ENCODE results near the gene RAB15.
A peak's percentile ranks its signal among the peaks of the same experiment; 100 is the strongest.

Gene RAB15

DNA sequence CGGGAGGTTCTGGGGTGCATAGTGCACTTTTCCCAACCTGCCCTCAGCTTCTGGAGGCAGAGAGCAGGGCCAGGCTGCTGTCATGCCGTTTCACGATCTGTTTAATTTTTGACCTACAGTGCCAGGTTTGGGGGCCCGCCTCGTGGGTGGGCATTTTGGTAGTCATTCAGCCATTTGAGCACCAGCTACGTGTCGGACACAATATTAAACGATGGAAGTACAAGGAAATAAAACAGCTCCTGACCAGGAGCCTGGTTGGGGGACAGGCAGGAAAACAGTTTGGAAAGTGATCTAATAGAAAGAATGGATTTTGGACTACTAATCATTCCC lies 15.3 kb upstream of the RAB15 start:
- no peak for DNase-seq

DNA sequence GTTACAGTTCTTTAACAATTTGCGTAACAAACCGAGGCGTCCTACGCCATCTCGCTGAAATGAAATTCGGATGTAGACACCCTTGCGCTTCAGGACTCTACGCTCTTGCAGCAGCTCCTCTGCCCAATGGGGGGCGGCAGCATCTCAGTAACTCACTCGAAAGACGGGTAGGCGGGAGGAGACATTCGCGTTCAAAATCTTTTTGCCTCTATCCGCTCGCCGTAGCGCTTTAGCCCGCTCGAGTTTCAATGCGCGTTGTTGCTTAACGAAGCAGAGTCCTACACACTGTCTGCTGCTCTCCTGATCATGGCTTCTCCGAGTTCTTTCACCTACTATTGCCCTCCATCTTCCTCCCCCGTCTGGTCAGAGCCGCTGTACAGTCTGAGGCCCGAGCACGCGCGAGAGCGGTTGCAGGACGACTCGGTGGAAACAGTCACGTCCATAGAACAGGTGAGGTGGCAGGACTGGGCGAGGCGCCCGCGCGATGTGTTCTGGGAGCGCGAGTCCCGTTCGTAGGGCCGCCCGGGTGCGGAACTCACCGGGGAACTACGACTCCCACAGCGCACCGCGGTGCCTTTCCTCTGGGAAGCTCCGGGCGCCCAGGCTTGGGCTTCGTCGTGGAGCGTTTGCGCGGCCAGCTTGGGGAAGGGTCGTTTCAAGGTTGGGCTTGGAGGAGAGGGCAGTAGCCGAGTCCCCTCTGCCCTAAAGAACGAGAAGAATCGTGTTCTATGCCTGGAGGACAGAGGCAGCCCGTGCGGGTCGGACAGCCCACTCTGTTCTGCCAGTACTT lies 14.7 kb upstream of the RAB15 start, which contains the start of gene FNTB:
Gene FNTB (plus strand): TSS at position 248 of the 790 bp plus-strand sequence. CDS start 59 bp downstream, at position 307.
- peak; percentile 81 for DNase-seq

DNA sequence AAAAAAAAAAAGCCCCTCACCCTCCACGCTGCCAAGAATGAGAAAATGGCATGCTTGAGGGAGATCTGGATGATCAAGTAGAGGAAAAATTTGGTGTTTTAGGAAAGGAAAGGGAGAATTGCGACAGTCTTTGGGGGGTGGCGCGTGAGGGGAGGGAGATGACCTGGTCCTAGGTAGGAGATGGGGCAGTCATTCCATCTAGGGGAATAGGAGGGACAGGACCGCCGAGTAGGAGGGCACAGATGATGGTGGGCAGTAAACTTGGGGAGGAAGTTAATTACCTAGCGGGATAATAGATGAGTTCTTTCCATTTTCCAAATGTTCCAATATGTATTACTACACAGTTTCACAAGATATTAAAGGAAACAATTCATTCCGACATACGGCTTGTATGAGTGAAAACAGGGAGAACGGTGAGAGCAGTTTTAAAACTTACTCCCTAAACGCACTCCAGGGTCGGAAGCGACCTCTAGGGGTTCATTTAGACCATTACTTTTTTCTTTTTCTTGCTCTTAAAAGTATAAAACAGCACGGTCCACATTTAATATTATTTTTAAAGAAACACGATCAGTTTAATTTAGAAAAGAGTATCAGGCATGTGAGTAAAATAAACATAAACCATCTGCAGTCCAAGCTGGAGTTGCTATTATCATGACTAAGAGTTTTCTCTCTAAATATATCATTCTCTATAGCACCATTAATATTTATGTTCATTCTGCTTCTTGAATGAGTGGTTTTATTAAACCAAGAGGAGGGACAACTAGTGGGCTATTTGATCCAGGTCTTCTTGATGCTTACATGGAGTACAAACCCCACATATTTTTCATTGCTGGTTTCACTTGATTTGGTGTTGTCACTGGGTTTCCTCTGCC lies 11.5 kb upstream of the RAB15 start:
- DNase-seq = no peak

DNA sequence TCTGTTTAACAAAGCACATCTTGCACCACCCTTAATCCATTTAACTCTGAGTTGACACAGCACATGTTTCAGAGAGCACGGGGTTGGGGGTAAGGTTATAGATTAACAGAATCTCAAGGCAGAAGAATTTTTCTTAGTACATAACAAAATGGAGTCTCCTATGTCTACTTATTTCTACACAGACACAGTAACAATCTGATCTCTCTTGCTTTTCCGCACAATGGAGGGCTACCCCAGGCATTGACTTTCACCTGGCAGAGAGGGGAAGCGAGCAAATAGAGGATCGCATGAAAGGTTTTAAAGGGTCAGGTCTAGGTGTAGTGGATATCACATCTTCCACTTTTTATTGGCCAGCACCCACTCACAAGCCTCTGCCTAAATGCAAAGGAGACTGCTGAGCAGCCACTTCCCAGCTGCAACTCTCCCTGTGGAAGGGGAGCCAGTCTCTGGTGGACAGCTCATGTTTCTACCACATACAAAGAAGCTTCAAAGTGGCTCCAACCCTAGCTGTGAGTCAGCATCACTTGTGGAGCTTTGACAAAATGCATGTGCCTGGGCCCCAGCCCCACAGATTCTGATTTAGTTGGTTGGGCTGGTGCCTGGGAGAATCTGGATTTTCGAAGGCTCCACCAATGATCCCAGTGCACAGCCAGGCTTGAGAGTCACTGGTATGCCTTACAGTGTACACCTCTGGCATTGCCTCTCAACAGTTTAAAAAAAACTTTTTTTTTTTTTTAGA lies 7.4 kb upstream of the RAB15 start:
- no peak for DNase-seq

DNA sequence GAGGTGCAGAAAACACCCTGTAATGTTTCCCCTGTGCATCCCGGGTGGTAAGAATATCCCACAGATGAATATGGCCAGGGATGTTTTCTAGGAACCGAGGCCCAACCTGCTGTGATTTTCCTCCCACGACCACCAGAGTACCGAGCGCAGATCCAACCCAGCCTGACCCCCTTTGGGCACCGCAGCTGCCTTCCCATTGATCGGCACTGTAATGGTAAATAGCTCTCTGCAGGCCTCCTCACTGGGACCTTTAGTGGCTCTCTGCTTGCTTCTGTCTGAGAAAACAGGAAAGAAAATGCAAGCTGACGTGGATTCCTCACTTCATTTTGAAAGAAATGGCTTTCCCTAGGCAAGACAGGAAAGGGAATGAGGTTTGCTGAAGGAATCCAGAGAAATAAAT lies 2.4 kb upstream of the RAB15 start:
- DNase-seq = no peak

DNA sequence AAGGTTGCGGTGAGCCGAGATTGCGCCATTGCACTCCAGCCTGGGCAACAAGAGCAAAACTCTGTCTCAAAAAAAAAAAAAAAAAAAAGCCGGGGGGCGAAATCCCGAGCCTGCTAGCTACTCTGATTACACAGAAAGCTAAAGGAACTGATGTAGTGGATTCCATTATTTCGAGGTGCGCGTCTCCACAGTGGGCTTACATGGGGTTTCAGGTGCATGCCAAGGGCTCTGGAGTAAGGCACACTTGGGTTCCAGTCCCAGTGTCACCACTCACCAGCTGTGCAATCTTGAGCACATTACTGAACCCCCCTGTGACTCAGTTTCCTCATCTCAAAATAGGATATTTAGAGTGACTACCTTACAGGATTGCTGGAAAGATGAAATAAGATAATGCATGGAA lies 1.7 kb upstream of the RAB15 start:
- DNase-seq = no peak

DNA sequence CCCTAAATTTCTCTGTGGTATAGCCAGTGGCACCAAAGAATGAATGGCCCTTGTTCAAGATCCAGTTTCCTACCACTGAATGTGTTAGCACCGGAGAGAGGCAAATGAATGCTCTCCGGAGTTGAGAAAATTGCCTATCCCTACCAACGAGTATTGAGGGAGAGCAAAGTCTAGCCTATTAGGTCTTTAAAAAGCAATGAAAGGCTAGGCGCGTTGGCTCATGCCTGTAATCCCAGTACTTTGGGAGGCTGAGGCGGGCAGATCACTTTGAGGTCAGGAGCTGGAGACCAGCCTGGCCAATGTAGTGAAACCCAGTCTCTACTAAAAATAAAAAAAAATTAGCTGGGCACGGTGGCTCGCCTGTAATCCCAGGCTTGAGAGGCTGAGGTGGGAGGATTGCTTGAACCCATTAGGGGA lies 898 bp upstream of the RAB15 start:
- no peak for DNase-seq

DNA sequence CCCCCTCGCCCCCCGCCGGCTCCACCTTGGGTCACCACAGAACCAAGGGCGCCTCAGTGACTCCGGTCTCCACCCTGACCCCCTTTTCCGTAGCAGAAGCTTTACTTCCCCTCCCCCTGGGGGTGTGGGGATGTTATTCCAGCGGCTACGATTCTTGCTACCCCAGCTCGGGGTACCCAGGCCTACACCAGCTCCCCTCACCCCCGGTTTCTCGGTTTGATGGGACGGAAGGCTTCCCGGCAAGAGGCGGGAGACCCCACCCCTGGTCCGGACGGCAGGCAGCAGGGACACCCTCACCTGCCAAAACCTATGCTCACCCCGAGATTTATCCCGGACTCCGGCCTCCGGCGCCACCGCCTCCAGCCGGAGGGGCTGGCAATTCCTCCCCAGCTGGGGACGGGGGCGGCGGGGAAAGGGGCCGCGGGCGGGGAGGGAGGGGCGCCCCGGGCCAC lies 619 bp downstream of the RAB15 start:
- no peak for DNase-seq

DNA sequence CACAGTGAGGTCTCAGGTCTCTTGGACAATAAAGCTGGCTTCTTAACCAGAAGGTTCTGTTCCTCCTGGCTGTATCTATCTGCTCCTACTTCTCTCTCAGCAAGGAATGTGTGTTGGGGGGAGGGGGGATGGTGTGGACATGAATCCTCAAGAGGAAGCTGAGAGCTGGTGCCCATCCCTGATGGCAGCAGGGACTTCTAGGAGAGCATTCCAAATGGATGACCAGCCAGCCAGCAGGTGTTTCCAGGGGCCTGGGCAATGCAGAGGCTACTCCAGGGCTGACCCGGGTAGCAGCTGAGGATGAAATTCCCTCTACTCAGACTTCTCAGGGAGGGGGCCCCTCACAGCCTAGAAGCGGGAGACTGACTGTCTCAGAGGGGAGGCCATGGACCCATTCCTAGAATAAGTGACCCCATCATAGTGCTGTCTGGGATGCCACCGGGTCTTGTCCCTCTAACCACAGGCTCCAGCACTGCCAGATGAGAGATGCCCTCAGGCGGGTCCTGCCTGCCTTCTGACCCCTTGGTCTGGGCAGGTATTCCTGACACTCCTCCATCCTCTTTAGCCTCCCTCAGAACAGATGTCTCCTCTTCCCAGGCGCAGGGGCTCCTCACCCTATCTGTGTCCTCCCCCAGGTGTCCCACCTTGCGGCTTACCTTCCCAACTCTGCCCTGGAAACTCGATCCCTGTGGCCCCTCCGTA lies 1.2 kb downstream of the RAB15 start:
- DNase-seq = no peak

DNA sequence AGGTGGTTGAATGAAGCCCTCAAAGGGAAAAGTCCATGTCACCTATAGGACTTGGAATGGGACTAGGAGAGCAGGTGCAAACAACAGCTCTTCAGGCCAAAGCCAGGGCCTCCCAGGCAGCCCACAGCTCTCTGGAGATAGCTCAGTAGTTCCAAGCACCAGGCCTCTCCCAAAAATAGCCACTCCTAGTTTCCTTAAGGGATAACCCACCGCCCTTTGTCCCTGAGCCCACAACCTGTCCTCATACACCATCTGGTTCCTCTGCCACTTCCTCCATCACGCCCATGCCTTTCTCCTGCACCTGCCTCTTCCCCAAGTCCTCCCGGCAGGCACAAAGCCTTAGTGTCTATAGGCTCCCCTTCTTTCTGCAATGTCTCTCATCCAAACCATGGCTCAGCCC lies 2.1 kb downstream of the RAB15 start:
- no peak for DNase-seq

DNA sequence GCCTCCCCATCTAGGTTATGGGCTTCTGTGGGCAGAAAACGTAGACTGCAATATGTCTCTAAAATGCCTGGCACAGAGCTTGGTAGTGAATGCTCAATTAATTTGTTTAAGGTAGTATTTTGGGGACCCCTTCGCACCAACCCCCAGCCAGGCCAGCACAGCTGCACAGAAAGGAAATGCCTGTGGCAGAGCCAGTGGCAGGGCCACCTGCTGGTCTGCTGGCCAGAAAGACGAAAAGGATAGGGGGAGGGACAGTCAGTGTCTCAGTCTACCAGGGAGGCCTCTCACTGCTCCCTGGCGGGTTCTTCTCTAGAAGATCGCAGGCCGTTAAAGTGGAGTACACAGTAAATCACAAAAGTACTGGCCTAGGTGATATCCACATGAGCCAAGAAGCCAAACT lies 3.5 kb downstream of the RAB15 start:
- DNase-seq = no peak

DNA sequence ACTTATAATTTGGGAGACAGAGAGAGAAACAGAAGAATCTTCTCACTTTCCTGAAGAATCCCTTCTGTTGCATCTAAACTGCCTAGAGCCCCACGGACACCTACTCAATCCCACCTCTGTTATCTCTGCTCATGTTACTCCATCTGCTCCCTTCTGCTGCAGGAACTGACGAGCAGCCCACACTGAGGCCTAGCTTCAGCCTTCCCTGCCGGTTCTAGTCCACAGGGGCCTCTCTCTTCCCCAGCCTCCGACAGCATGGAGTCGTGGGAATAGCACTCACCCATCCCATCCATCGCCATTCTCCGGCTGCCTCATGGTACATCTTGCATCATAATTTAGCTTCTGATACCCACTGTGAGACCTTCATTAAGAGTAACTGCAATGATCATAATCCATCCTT lies 4.0 kb downstream of the RAB15 start:
- DNase-seq = no peak

DNA sequence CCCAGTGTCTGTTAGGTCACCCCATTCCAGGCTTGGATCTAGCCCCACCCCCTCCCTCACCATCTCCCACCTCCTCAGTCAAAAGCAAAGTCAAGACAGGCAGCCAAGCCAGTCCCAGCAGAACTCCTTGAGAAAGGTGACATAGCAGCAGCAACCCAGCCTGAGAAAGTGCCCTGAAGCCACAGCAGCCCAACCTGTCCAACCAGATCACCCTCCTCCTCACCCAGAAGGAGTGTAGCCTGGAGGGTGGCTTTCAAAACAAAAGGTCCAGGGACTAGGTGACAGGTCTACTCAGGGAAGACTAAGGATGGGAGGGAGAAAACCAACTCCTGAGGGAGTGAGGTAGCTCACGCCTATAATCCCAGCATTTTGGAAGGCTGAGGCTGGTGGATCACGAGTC lies 5.2 kb downstream of the RAB15 start:
- DNase-seq = no peak

DNA sequence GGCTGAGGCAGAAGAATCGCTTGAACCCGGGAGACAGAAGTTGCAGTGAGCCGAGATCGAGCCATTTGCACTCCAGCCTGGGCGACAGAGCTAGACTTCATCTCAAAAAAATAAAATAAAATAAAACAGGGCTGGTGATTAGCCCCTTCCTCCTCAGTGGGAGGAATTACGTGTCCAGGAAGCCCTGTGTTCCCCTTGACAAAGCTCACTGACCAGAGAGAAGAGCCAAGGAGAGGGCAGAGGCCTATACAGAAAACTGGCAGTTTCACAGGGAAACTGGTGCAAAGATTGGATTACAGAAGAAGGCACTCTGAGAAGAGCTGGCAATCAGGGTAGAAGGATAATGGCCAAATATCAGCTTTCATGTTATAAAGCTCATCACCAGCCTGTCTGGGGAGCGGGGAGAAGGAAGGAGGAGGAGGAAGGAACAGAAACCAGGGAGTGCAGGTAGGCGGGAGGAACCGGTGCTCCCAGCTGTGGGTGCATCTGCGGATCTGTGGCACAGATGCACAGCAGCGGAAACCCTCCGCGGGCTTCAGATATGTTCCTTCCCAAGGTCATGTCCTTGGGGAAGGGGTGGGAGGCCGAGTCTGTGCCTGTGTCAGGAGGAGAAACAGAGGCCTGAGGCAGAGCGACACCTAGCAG lies 6.7 kb downstream of the RAB15 start:
- no peak for DNase-seq

DNA sequence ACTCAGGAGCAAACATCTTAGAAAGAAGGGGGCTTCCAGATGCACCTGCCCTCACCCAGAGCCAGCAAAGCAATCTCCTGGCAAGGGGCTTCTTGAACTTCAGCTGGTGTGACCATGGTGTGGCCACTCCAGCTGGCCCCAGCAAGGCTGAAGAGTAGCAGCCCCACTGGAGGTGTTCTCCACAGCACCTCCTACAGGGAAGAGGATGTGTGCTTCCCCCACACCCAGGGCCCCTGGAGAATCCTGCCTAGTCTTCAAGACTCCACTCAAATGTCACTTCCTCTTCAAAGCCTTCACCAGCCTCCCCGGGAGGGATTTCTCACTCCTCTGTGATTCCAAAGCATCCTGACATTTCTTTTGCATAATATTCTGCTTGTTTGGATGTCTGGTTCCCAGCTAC lies 8.5 kb downstream of the RAB15 start:
- DNase-seq = no peak

DNA sequence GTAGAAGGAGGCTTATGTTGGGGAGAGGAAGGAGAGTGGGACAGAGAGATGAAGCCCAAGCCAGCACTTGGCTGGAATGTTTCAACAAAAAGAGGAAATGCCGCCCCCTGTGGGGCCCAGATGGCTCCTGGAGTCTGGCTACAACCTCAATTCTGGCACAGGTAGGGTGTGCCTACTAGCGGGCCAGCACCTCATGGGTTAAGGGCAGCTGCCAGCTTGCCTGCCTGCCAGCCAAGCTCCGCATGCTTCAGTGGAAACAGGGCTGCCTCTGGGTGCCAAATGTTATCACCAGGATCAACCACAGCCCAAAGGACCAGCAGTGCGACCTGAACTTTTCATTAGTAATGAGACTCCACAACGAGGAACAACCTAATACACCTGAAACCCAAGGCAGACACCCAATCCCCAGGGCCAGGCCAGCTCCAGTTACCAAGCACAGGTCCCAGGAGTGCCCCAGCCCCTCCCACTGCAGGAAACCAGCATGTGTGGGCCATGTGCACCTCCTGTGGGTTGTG lies 11.3 kb downstream of the RAB15 start:
- DNase-seq = peak; percentile 55

DNA sequence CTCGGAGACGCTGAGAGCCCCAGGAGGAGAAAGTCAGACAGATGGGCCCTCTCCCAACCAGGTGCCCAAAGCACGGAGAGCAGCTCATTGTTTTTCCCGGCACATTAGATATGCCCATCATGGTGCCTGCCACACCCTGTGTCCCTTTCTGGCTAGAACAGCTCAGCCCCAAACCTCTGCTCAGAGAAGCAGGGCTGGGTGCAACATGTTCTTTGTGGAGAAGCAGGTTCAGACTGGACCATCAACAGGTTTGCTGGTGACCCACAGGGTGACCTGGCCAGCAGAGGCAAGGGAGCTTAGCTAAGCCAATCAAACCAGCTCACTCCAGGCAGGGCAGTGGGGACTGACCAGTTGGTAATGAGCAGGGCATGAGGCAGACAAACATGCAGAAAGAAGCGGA lies 13.4 kb downstream of the RAB15 start:
- no peak for DNase-seq

DNA sequence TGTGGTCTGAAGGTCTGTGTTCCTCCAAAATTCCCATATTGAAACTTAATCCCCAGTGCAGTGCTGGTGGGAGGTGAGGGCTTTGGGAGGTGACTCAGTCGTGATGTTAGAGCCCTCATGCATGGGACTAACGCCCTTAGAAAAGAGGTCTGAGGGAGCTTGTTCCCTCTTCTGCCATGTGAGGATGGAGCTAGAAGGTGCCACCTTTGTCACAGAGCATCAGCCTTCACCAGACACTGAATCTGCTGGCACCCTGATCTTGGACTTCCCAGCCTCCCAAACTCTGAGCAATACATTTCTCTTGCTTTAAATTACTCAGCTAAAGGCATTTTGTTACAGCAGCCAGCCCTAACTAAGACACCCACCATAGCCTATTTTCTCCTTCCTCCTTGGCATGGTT lies 13.9 kb downstream of the RAB15 start:
- no peak for DNase-seq

DNA sequence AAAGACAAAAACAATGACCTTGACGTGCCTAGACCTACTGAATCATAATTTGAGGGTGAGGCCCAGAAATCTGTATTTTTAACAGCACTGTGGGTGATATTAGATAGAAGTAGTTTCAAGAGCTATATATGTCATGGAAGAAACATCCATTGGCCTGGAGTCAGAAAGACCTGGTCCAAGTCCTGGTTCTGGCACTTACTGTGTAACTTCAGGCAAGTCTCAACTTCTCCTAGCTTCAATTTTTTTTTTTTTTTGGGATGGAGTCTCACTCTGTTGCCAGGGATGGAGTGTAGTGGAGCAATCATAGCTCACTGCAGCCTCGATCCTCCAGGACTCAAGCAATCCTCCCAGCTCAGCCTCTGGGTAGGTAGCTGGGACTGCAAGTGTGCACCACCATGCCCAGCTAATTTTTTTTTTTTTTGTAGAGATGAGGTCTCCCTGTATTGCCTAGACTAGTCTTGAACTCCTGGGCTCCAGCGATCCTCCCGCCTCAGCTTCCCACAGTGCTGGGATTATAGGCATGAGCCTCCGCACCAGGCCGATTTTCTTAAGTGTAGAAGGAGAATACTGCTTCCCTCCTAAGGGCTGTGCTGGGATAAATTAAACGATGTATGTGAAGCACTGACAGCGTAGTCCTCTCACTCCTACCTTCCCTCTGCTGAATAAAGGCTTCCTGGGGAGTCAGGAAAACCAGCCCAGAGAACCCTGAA lies 15.3 kb downstream of the RAB15 start:
- no peak for DNase-seq

DNA sequence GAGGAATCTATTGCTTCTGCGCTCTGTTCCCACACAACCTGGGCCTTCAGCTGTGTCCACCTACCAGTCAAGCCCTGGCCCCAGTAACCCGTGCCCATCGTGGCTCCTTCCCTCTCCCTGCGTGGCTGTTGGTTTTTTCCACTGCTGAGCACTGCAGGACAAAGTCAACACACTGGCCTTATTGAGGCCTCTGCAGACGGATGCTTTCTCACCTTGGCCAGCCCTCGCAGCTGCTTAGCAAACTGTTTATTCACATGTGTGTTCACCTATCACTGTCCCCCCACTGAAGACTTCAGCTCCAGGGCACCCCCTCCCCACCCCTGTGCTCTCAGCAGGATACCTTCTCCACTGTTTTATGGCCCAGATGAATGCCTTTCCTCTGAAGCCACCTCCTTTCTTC lies 16.8 kb downstream of the RAB15 start:
- no peak for DNase-seq

DNA sequence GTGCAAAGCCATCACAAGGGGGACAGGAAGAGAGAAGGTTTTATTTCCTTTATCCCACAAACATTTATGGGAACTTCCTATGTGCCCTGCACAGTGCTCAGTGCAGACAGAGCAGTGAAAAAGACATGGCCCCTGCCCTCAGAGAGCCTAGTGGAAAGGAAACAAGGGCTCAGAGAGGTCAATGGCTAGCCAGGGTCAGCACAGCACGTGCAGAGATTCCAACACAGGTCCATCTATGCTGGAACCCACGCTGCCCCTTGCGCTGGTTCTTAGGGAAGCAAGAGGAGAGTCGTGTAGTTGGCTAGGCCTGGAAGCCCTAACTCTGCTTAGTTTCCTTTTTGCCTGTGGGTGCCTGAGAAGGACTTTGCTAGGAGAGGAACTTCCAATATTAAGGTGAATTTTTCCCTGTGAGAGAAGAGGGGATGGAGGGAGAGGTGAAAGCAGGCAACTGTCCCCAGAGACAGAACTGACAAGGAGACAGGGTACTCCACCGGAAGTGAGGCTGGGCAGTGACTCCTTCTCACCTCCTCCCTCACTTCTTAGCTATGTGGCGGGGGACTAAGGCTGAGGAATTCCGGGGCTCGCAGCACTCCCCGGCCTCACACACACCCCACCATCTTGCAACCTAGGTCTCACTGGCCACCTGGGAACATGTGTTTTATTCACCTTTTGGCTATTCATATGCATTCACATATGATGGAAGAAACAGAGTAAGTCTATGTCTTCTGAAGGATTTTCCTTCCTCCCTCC lies 17.5 kb downstream of the RAB15 start:
- no peak for DNase-seq
